ENCODE results near the gene ADAMTS3.

ADAMTS3 gene

DNA sequence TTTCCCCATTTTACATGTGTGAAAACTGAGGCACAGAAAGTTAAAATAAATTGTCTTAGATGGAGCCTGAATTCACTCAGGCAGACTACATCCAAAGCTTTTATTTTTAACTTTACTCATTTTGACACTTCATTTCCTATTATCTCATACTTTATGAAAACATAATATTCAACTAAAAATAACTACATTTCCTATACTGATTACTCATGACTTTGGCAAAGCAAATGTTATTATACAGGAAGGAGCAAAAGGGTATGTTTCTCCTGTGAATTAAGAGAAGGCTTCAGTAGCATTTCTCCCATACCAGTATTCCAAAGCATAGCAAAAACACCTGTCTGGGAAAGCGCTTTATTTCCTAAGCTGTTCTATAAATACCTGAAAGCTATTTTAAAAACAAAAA, 178.6 kb downstream of the ADAMTS3 start:
- TF ChIP-seq EZH2phosphoT487 (IDR thresholded peaks at IDR 0.05; ENCODE audit: borderline replicate concordance), result no peak
- TF ChIP-seq, protein P1, sequence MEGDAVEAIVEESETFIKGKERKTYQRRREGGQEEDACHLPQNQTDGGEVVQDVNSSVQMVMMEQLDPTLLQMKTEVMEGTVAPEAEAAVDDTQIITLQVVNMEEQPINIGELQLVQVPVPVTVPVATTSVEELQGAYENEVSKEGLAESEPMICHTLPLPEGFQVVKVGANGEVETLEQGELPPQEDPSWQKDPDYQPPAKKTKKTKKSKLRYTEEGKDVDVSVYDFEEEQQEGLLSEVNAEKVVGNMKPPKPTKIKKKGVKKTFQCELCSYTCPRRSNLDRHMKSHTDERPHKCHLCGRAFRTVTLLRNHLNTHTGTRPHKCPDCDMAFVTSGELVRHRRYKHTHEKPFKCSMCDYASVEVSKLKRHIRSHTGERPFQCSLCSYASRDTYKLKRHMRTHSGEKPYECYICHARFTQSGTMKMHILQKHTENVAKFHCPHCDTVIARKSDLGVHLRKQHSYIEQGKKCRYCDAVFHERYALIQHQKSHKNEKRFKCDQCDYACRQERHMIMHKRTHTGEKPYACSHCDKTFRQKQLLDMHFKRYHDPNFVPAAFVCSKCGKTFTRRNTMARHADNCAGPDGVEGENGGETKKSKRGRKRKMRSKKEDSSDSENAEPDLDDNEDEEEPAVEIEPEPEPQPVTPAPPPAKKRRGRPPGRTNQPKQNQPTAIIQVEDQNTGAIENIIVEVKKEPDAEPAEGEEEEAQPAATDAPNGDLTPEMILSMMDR (conservative IDR thresholded peaks at IDR 0.05; ENCODE audit: low read length), result no peak

GRCh38 chr4:72388521-72388920, 180.5 kb downstream of the ADAMTS3 start:
- no peaks in the 10 kb centered on the region for H3K4me1 ChIP-seq (ENCODE audit: insufficient read depth, low read length, poor library complexity, severe bottlenecking)
- no peaks in the 10 kb centered on the region for H3K9me3 ChIP-seq (ENCODE audit: insufficient read depth, low read depth, low read length)
- H3K36me3 ChIP-seq (ENCODE audit: insufficient read depth, low read length), result no peaks in the 10 kb centered on the region
- no peak overlapping the region for H3K9ac ChIP-seq (ENCODE audit: low read depth, low read length, poor library complexity, severe bottlenecking)
- H2AFZ ChIP-seq (ENCODE audit: low read length), result no peak overlapping the region
- no peaks in the 10 kb centered on the region for H3F3A ChIP-seq (ENCODE audit: low read depth)
- no peak overlapping the region for H3K4me3 ChIP-seq (ENCODE audit: low read length, poor library complexity, severe bottlenecking)
- no peaks in the 10 kb centered on the region for H3K9me2 ChIP-seq (replicated peaks; ENCODE audit: low read depth, low read length)
- H4K20me1 ChIP-seq (ENCODE audit: insufficient read depth, low read length, poor library complexity, severe bottlenecking), result no peaks in the 10 kb centered on the region
- no peaks in the 10 kb centered on the region for H3K79me2 ChIP-seq (ENCODE audit: insufficient read depth, low read length)
- H3K4me2 ChIP-seq (ENCODE audit: low read depth, low read length, poor library complexity, severe bottlenecking), result no peak overlapping the region
- no peaks in the 10 kb centered on the region for H3K27me3 ChIP-seq (ENCODE audit: insufficient read depth, low read length, poor library complexity, severe bottlenecking)
- no peak for TF ChIP-seq EZH2phosphoT487 (IDR thresholded peaks at IDR 0.05; ENCODE audit: borderline replicate concordance)
- TF ChIP-seq, protein P1 (conservative IDR thresholded peaks at IDR 0.05; ENCODE audit: low read length), result no peak

More for the DNA sequence above, 178.6 kb downstream of the ADAMTS3 start:
- Histone ChIP-seq H3K9me3 (ENCODE audit: insufficient read depth, low read depth, low read length) (no peaks in the 10 kb centered on the region), H3K4me3 (ENCODE audit: low read length, poor library complexity, severe bottlenecking) (no peak overlapping the region), H4K20me1 (ENCODE audit: insufficient read depth, low read length, poor library complexity, severe bottlenecking) (no peaks in the 10 kb centered on the region), H3F3A (ENCODE audit: low read depth) (no peaks in the 10 kb centered on the region), H3K79me2 (ENCODE audit: insufficient read depth, low read length) (no peaks in the 10 kb centered on the region), H3K9me2 (replicated peaks; ENCODE audit: low read depth, low read length) (no peaks in the 10 kb centered on the region), H2AFZ (ENCODE audit: low read length) (no peak overlapping the region), H3K27me3 (ENCODE audit: insufficient read depth, low read length, poor library complexity, severe bottlenecking) (no peaks in the 10 kb centered on the region), H3K4me2 (ENCODE audit: low read depth, low read length, poor library complexity, severe bottlenecking) (no peak overlapping the region), H3K9ac (ENCODE audit: low read depth, low read length, poor library complexity, severe bottlenecking) (no peak overlapping the region), H3K4me1 (ENCODE audit: insufficient read depth, low read length, poor library complexity, severe bottlenecking) (no peaks in the 10 kb centered on the region), H3K36me3 (ENCODE audit: insufficient read depth, low read length) (no peaks in the 10 kb centered on the region)

DNA sequence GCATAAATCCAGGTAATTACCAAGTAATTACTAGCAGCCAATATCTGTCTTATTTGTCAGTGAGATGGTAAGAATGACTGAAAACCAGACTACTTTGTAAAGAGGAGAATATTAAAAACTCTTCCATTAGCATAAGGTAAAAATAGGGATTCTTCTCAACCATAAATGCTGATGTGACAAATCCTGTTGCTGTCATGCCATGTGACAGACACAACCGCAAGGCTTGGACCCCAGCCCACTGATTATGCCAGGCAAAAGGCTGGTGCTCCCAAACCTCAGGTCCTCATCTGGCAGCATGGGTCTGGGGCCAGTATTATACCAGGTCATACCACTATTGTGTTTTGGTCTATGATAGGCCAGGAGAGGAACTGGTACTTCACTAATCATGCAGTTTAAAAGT, 181.1 kb downstream of the ADAMTS3 start:
- Histone ChIP-seq H2AFZ (ENCODE audit: low read length) (no peak overlapping the region), H3K9me2 (replicated peaks; ENCODE audit: low read depth, low read length) (no peaks in the 10 kb centered on the region), H3K4me3 (ENCODE audit: low read length, poor library complexity, severe bottlenecking) (no peak overlapping the region), H3F3A (ENCODE audit: low read depth) (no peaks in the 10 kb centered on the region), H3K27me3 (ENCODE audit: insufficient read depth, low read length, poor library complexity, severe bottlenecking) (no peaks in the 10 kb centered on the region), H3K4me2 (ENCODE audit: low read depth, low read length, poor library complexity, severe bottlenecking) (no peak overlapping the region), H3K4me1 (ENCODE audit: insufficient read depth, low read length, poor library complexity, severe bottlenecking) (no peaks in the 10 kb centered on the region), H3K79me2 (ENCODE audit: insufficient read depth, low read length) (no peaks in the 10 kb centered on the region), H3K9me3 (ENCODE audit: insufficient read depth, low read depth, low read length) (no peaks in the 10 kb centered on the region), H3K36me3 (ENCODE audit: insufficient read depth, low read length) (no peaks in the 10 kb centered on the region), H3K9ac (ENCODE audit: low read depth, low read length, poor library complexity, severe bottlenecking) (no peak overlapping the region), H4K20me1 (ENCODE audit: insufficient read depth, low read length, poor library complexity, severe bottlenecking) (no peaks in the 10 kb centered on the region)
- no peak for TF ChIP-seq EZH2phosphoT487 (IDR thresholded peaks at IDR 0.05; ENCODE audit: borderline replicate concordance)
- TF ChIP-seq, protein P1 (conservative IDR thresholded peaks at IDR 0.05; ENCODE audit: low read length), result no peak
